ENCODE results near the gene PCED1A.
"Not testable (repeated sequence)": the region's sequence is repeated elsewhere in the genome, so short reads cannot be mapped to it uniquely, and the experiment has no call there.

PCED1A gene

GRCh38 chr20:2822073-2822472, 18.4 kb downstream of the PCED1A start:
- no peak for DNase-seq

- DNase-seq: no peak
Measured at GRCh38 chr20:2820896-2821869, 19.3 kb downstream of the PCED1A start.

- DNase-seq: no peak
Measured at GRCh38 chr20:2820084-2820895, 20.2 kb downstream of the PCED1A start.

- no peak for DNase-seq
Measured at GRCh38 chr20:2817891-2818595, 22.4 kb downstream of the PCED1A start.

GRCh38 chr20:2817341-2817726, 23.1 kb downstream of the PCED1A start:
- DNase-seq: no peak

GRCh38 chr20:2816583-2817340, 23.7 kb downstream of the PCED1A start:
- DNase-seq: no peak

- no peak for DNase-seq
Measured at GRCh38 chr20:2816030-2816582, 24.3 kb downstream of the PCED1A start, which contains the start of gene TMEM239. Gene TMEM239 (plus strand): TSS chr20:2816364. CDS start chr20:2816555, 191 bp downstream.

GRCh38 chr20:2815242-2815900, 25.1 kb downstream of the PCED1A start:
- DNase-seq: no peak

GRCh38 chr20:2814587-2815051, 25.8 kb downstream of the PCED1A start, which contains the start of gene C20orf141:
Gene C20orf141 (plus strand): TSS chr20:2814987. CDS start chr20:2815185, 198 bp downstream.
- peak; percentile 55 for DNase-seq

GRCh38 chr20:2814076-2814475, 26.4 kb downstream of the PCED1A start:
- no peak for DNase-seq

GRCh38 chr20:2812189-2812588, 28.3 kb downstream of the PCED1A start:
- no peak for DNase-seq

GRCh38 chr20:2809690-2810089, 30.8 kb downstream of the PCED1A start:
- no peak for DNase-seq

- DNase-seq: not testable (repeated sequence)
Measured at GRCh38 chr20:2807929-2808328, 32.5 kb downstream of the PCED1A start.

GRCh38 chr20:2807019-2807418, 33.4 kb downstream of the PCED1A start:
- DNase-seq: no peak

- DNase-seq: no peak
Measured at GRCh38 chr20:2806351-2806701, 34.1 kb downstream of the PCED1A start.

- DNase-seq: no peak
Measured at GRCh38 chr20:2805689-2806350, 34.6 kb downstream of the PCED1A start.

- no peak for DNase-seq
Measured at GRCh38 chr20:2804852-2805688, 35.4 kb downstream of the PCED1A start.

GRCh38 chr20:2804041-2804828, 36.2 kb downstream of the PCED1A start:
- peak; percentile 32 for DNase-seq

GRCh38 chr20:2801286-2801728, 39.1 kb downstream of the PCED1A start:
- no peak for DNase-seq

All from hematopoietic multipotent progenitor cell treated with erythropoietin and hydrocortisone succinate and interleukin-3 and kit ligand, for 8 days (in vitro differentiated cells).